BJ (cell line): ENCODE results near the gene OR1I1. TPM values are rescaled to one million over a fixed set of nuclear protein-coding genes. Genes with fewer than 3 reads are reported as not detected.
"Not testable (repeated sequence)": the region's sequence is repeated elsewhere in the genome, so short reads cannot be mapped to it uniquely, and the experiment has no call there.

Experiments used
- CTCF ChIA-PET: fragments of 350-600 bp; formaldehyde crosslinking; extraction: SDS; loops from one replicate; lab custom pipeline; 2021; ENCODE audit warnings: antibody characterized with exemption, inconsistent platforms; lab: Yijun Ruan, JAX
- POLR2A ChIA-PET: fragments of 300-600 bp; sonication (Branson Sonifier 250); formaldehyde crosslinking; extraction: SDS; loops from one replicate; lab custom pipeline; 2021; ENCODE audit warnings: antibody characterized with exemption; lab: Charles Lee
- DNase-seq: peaks from one replicate; pipeline ENCODE4 v3.0.0-alpha.2; 2011; ENCODE audit warnings: low read depth
- H3K27me3 ChIP-seq: 2 replicates; pipeline ENCODE4 v1.6.0; 2011; ENCODE audit warnings: low read length; ENCODE audit not compliant: control insufficient read depth, insufficient read depth
- H3K36me3 ChIP-seq: 2 replicates; pipeline ENCODE4 v1.5.1; 2011; ENCODE audit warnings: low read length; ENCODE audit not compliant: control insufficient read depth, insufficient read depth
- H3K4me3 ChIP-seq: 2 replicates; pipeline ENCODE4 v1.5.1; 2011; ENCODE audit warnings: low read depth, mild to moderate bottlenecking, control low read depth, low read length
- CTCF ChIP-seq: IDR thresholded peaks from 2 replicates; pipeline ENCODE4 v1.5.1; 2011; ENCODE audit warnings: low read depth, mild to moderate bottlenecking, control low read depth, inconsistent platforms, low read length, moderate library complexity; ENCODE audit not compliant: insufficient read depth
- polyA plus RNA-seq: library from polyadenylated mRNA; depleted of rRNA; stranded (reverse); fragments of >200 nt; gene quantifications from 2 replicates; pipeline ENCODE4 v1.2.3, GENCODE V29; 2011

OR1I1 gene
- polyA plus RNA-seq, 1 experiment: not detected

GRCh38 chr19:15050639-15051038 lies 31.4 kb upstream of the OR1I1 start:
- H3K36me3 ChIP-seq: no peaks in the 10 kb centered on the region
- TF ChIP-seq CTCF: no peak
- CTCF ChIA-PET: no interaction called here
- no peak overlapping the region for H3K4me3 ChIP-seq
- POLR2A ChIA-PET: no interaction called here
- DNase-seq: no peak
- no peaks in the 10 kb centered on the region for H3K27me3 ChIP-seq

GRCh38 chr19:15062036-15062435 lies 20.0 kb upstream of the OR1I1 start:
- Histone ChIP-seq H3K27me3 (no peaks in the 10 kb centered on the region), H3K4me3 (no peak overlapping the region), H3K36me3 (no peaks in the 10 kb centered on the region)
- TF ChIP-seq CTCF: no peak
- no peak for DNase-seq
- ChIA-PET POLR2A (no interaction called here), CTCF (interaction anchor here (1.0 kb wide), 1 partner anchor 30 kb away, joined by 4 read pairs; no protein-coding TSS in a partner anchor)

GRCh38 chr19:15070386-15070785 lies 11.6 kb upstream of the OR1I1 start:
- DNase-seq, H3K36me3 ChIP-seq, CTCF ChIA-PET, H3K27me3 ChIP-seq, POLR2A ChIA-PET, H3K4me3 ChIP-seq: not testable (repeated sequence)

GRCh38 chr19:15072930-15073647 lies 8.9 kb upstream of the OR1I1 start:
- Histone ChIP-seq H3K4me3 (no peak overlapping the region), H3K27me3 (no peaks in the 10 kb centered on the region), H3K36me3 (no peaks in the 10 kb centered on the region)
- ChIA-PET CTCF (interaction anchor here (1.3 kb wide), 1 partner anchor 28 kb away, joined by 3 read pairs; no protein-coding TSS in a partner anchor), POLR2A (no interaction called here)
- TF ChIP-seq CTCF: no peak
- DNase-seq: peak; percentile 55

DNA sequence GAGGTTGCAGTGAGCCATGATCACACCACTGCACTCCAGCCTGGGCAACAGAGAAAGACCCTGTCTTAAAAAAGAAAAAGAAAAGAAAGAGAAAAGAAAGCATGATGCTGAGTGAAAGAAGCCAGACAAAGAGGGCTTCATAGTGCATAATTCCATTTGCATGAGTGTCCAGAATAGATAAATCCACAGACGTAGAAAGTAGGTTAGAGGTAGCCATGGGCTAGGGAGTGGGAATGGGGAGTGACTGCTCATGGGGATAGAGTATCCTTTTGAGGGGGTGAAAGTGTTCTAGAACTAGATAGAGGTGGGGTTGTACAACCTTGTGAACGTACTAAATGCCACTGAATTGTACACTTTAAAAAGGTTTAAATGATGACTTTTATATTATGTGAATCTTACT lies 7.6 kb upstream of the OR1I1 start:
- no peaks in the 10 kb centered on the region for H3K36me3 ChIP-seq
- POLR2A ChIA-PET: no interaction called here
- TF ChIP-seq CTCF: no peak
- no peaks in the 10 kb centered on the region for H3K27me3 ChIP-seq
- DNase-seq: no peak
- CTCF ChIA-PET: interaction anchor here (0.9 kb wide), 1 partner anchor 26 kb away, joined by 3 read pairs; no protein-coding TSS in a partner anchor
- no peak overlapping the region for H3K4me3 ChIP-seq

- CTCF ChIA-PET: no interaction called here
- TF ChIP-seq CTCF: no peak
- POLR2A ChIA-PET: no interaction called here
These were observed 6.2 kb upstream of the OR1I1 start for GRCh38 chr19:15075806-15076205.

GRCh38 chr19:15080002-15080401 lies 2.0 kb upstream of the OR1I1 start:
- CTCF ChIA-PET, H3K27me3 ChIP-seq, H3K36me3 ChIP-seq, H3K4me3 ChIP-seq, DNase-seq, POLR2A ChIA-PET: not testable (repeated sequence)

More at GRCh38 chr19:15075806-15076205, 6.2 kb upstream of the OR1I1 start:
- Histone ChIP-seq H3K36me3 (no peaks in the 10 kb centered on the region), H3K4me3 (no peak overlapping the region), H3K27me3 (no peaks in the 10 kb centered on the region)
- DNase-seq: no peak
